NT2/D1 (cell line): ENCODE results near the gene FAM20C.

Source experiments
- DNase-seq: peaks from one replicate; pipeline ENCODE4 v3.0.0-alpha.2; 2011; ENCODE audit warnings: low read depth, low spot score
- H3K27me3 ChIP-seq: 2 replicates; pipeline ENCODE4 v1.6.0; 2011; ENCODE audit warnings: mild to moderate bottlenecking; ENCODE audit not compliant: insufficient read length, insufficient read depth
- H3K36me3 ChIP-seq: 2 replicates; pipeline ENCODE4 v1.6.1; 2011; ENCODE audit warnings: mild to moderate bottlenecking, low read length, mixed read lengths; ENCODE audit not compliant: insufficient read depth, insufficient read length
- H3K4me1 ChIP-seq: 2 replicates; pipeline ENCODE4 v1.5.1; 2011; ENCODE audit not compliant: insufficient read depth, insufficient read length
- H3K4me3 ChIP-seq: 2 replicates; pipeline ENCODE4 v1.5.1; 2011; ENCODE audit warnings: low read depth; ENCODE audit not compliant: insufficient read length
- H3K9ac ChIP-seq: 2 replicates; pipeline ENCODE4 v1.6.0; 2011; ENCODE audit warnings: low read depth; ENCODE audit not compliant: insufficient read length
- H3K9me3 ChIP-seq: 2 replicates; pipeline ENCODE4 v1.5.1; 2011; ENCODE audit warnings: mild to moderate bottlenecking, low read length; ENCODE audit not compliant: insufficient read depth
- SUZ12 ChIP-seq: IDR thresholded peaks from 2 replicates; pipeline ENCODE4 v1.6.1; 2011; ENCODE audit not compliant: insufficient read length, insufficient read depth; ENCODE audit errors: extremely low read depth
- YY1 ChIP-seq: IDR thresholded peaks from 2 replicates; pipeline ENCODE4 v1.6.1; 2011; ENCODE audit not compliant: insufficient read length, insufficient read depth
- ZNF274 ChIP-seq: IDR thresholded peaks from 2 replicates; pipeline ENCODE4 v1.6.1; 2011; ENCODE audit warnings: mild to moderate bottlenecking, low read depth, low read length

FAM20C gene

GRCh38 chr7:221978-222715 lies 29.8 kb downstream of the FAM20C start:
- no peak for DNase-seq
- TF ChIP-seq YY1: no peak
- no peak for TF ChIP-seq ZNF274
- no peak for TF ChIP-seq SUZ12
- Histone ChIP-seq H3K36me3 (peaks cover 13% of the 10 kb centered on the region), H3K4me1 (peaks cover 20% of the 10 kb centered on the region), H3K27me3 (no peaks in the 10 kb centered on the region), H3K9me3 (no peaks in the 10 kb centered on the region), H3K9ac (no peak overlapping the region), H3K4me3 (no peak overlapping the region)

GRCh38 chr7:222716-223041 lies 30.3 kb downstream of the FAM20C start:
- Histone ChIP-seq H3K9ac (no peak overlapping the region), H3K9me3 (no peaks in the 10 kb centered on the region), H3K4me3 (no peak overlapping the region), H3K4me1 (peaks cover 20% of the 10 kb centered on the region), H3K27me3 (no peaks in the 10 kb centered on the region), H3K36me3 (peaks cover 10% of the 10 kb centered on the region)
- DNase-seq: no peak
- TF ChIP-seq YY1: no peak

- no peak for TF ChIP-seq SUZ12
- no peak for TF ChIP-seq YY1
- TF ChIP-seq ZNF274: no peak
Measured at GRCh38 chr7:223118-223800, 30.9 kb downstream of the FAM20C start.

GRCh38 chr7:223861-224260 lies 31.5 kb downstream of the FAM20C start:
- H3K9ac ChIP-seq: no peak overlapping the region
- H3K36me3 ChIP-seq: peaks cover 12% of the 10 kb centered on the region
- no peaks in the 10 kb centered on the region for H3K9me3 ChIP-seq
- H3K4me1 ChIP-seq: peaks cover 20% of the 10 kb centered on the region
- no peak overlapping the region for H3K4me3 ChIP-seq
- no peak for TF ChIP-seq SUZ12
- TF ChIP-seq YY1: no peak
- no peak for TF ChIP-seq ZNF274
- no peaks in the 10 kb centered on the region for H3K27me3 ChIP-seq
- no peak for DNase-seq

More at GRCh38 chr7:223118-223800, 30.9 kb downstream of the FAM20C start:
- H3K9me3 ChIP-seq: no peaks in the 10 kb centered on the region
- H3K27me3 ChIP-seq: no peaks in the 10 kb centered on the region
- H3K4me3 ChIP-seq: no peak overlapping the region
- no peak overlapping the region for H3K9ac ChIP-seq
- peaks cover 13% of the 10 kb centered on the region for H3K36me3 ChIP-seq
- DNase-seq: no peak
- peaks cover 20% of the 10 kb centered on the region for H3K4me1 ChIP-seq

- TF ChIP-seq YY1 (no peak), SUZ12 (no peak), ZNF274 (no peak)
- Histone ChIP-seq H3K27me3 (no peaks in the 10 kb centered on the region), H3K9ac (no peak overlapping the region), H3K4me3 (no peak overlapping the region), H3K4me1 (peaks cover 9% of the 10 kb centered on the region), H3K36me3 (peaks cover 2% of the 10 kb centered on the region), H3K9me3 (no peaks in the 10 kb centered on the region)
- DNase-seq: no peak
Measured at GRCh38 chr7:226281-226895, 34.0 kb downstream of the FAM20C start.

GRCh38 chr7:227926-228325 lies 35.6 kb downstream of the FAM20C start:
- no peaks in the 10 kb centered on the region for H3K9me3 ChIP-seq
- H3K4me1 ChIP-seq: peaks cover 8% of the 10 kb centered on the region
- no peak for TF ChIP-seq YY1
- TF ChIP-seq SUZ12: no peak
- no peak for TF ChIP-seq ZNF274
- H3K9ac ChIP-seq: no peak overlapping the region
- no peak overlapping the region for H3K4me3 ChIP-seq
- no peaks in the 10 kb centered on the region for H3K27me3 ChIP-seq
- DNase-seq: no peak
- H3K36me3 ChIP-seq: peaks cover 2% of the 10 kb centered on the region

- no peak overlapping the region for H3K9ac ChIP-seq
- no peaks in the 10 kb centered on the region for H3K9me3 ChIP-seq
- DNase-seq: no peak
- no peak for TF ChIP-seq SUZ12
- no peak for TF ChIP-seq ZNF274
- TF ChIP-seq YY1: no peak
- H3K4me3 ChIP-seq: no peak overlapping the region
- no peaks in the 10 kb centered on the region for H3K27me3 ChIP-seq
- H3K36me3 ChIP-seq: peaks cover 2% of the 10 kb centered on the region
- peaks cover 11% of the 10 kb centered on the region for H3K4me1 ChIP-seq
Measured at GRCh38 chr7:228610-229009, 36.2 kb downstream of the FAM20C start.
